ENCODE results near the gene PLEKHH1. TPM values are rescaled to one million over a fixed set of nuclear protein-coding genes. Genes with fewer than 3 reads are reported as not detected.

Gene PLEKHH1
- polyA plus RNA-seq, 1 donor, result 110 TPM

GRCh38 chr14:67491741-67492507, 41.2 kb upstream of the PLEKHH1 start:
- no CpG with 5 or more reads among the region's 9 CpGs for WGBS (ENCODE audit: insufficient coverage, low lambda C conversion rate)
- DNase-seq, result no peak
- Histone ChIP-seq H3K4me3 (ENCODE audit: low read length) (no peak overlapping the region), H3K4me1 (ENCODE audit: control insufficient read depth, insufficient read depth, low read length) (no peaks in the 10 kb centered on the region), H3K27me3 (ENCODE audit: control insufficient read depth, insufficient read depth, low read length) (no peaks in the 10 kb centered on the region), H3K9me3 (ENCODE audit: control insufficient read depth, low read depth, low read length) (peaks cover 9% of the 10 kb centered on the region), H3K27ac (ENCODE audit: low read length) (no peak overlapping the region), H3K36me3 (ENCODE audit: control insufficient read depth, insufficient read depth, low read length) (no peaks in the 10 kb centered on the region)

- WGBS (ENCODE audit: insufficient coverage, low lambda C conversion rate), result no CpG with 5 or more reads among the region's 3 CpGs
- Histone ChIP-seq H3K27ac (ENCODE audit: low read length) (no peak overlapping the region), H3K36me3 (ENCODE audit: control insufficient read depth, insufficient read depth, low read length) (no peaks in the 10 kb centered on the region), H3K9me3 (ENCODE audit: control insufficient read depth, low read depth, low read length) (peaks cover 9% of the 10 kb centered on the region), H3K4me3 (ENCODE audit: low read length) (no peak overlapping the region), H3K4me1 (ENCODE audit: control insufficient read depth, insufficient read depth, low read length) (no peaks in the 10 kb centered on the region), H3K27me3 (ENCODE audit: control insufficient read depth, insufficient read depth, low read length) (no peaks in the 10 kb centered on the region)
- DNase-seq, result no peak
Measured at GRCh38 chr14:67492538-67492937, 40.6 kb upstream of the PLEKHH1 start.

DNA sequence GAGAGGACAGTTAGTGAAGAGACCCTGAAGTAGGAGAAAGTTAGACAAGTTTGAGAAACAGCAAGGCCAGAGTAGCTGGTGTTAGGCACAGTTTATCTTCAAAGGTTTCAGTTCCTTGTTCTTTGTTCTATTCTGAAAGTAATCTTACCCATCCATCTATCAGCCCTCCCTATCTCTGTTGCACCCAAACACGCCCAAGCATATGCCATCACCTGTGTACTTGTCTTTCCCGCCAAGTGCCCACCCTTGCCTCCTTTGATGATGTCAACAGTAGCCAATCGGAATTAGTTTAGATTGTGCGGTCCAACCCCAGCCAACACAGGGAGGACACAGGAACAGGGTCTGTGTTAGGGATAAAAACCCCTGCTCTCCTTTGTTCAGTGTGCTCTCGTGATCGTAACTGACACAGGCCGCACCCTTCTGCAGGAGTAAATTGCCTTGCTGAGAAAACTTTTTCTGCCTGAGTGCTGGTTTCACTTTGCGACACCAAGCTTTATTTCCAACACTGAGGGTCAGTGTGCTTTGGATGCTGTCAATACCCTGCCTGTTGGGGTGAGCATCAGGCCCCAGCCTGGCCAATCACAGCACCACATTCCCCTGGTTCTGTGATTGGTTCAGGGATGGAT, 39.9 kb upstream of the PLEKHH1 start:
- no CpG with 5 or more reads among the region's 8 CpGs for WGBS (ENCODE audit: insufficient coverage, low lambda C conversion rate)
- peaks cover 9% of the 10 kb centered on the region for H3K9me3 ChIP-seq (ENCODE audit: control insufficient read depth, low read depth, low read length)
- DNase-seq, result no peak
- H3K27ac ChIP-seq (ENCODE audit: low read length), result no peak overlapping the region
- no peaks in the 10 kb centered on the region for H3K4me1 ChIP-seq (ENCODE audit: control insufficient read depth, insufficient read depth, low read length)
- H3K4me3 ChIP-seq (ENCODE audit: low read length), result no peak overlapping the region
- no peaks in the 10 kb centered on the region for H3K36me3 ChIP-seq (ENCODE audit: control insufficient read depth, insufficient read depth, low read length)
- no peaks in the 10 kb centered on the region for H3K27me3 ChIP-seq (ENCODE audit: control insufficient read depth, insufficient read depth, low read length)

DNA sequence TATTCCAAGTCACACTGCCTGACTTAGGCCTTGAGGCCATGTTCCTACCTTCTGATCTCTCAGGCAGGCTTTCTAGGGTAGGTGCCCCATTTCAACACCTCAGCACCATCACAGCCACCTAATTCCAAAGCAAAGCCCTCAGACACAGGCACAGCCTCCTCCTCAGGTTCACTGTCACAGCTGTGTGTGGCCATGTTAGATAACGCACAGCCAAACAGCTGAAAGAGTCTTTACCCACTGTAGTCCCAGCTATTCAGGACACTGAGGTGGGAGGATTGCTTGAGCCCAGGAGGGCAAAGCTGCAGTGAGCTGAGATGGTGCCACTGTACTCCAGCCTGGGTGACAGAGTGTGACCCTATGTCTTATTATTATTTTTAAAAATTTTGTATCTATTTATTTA, 37.3 kb upstream of the PLEKHH1 start:
- DNase-seq, result no peak
- no peak overlapping the region for H3K27ac ChIP-seq (ENCODE audit: low read length)
- no CpG with 5 or more reads among the region's 1 CpG for WGBS (ENCODE audit: insufficient coverage, low lambda C conversion rate)
- no peaks in the 10 kb centered on the region for H3K27me3 ChIP-seq (ENCODE audit: control insufficient read depth, insufficient read depth, low read length)
- no peaks in the 10 kb centered on the region for H3K36me3 ChIP-seq (ENCODE audit: control insufficient read depth, insufficient read depth, low read length)
- no peaks in the 10 kb centered on the region for H3K4me1 ChIP-seq (ENCODE audit: control insufficient read depth, insufficient read depth, low read length)
- no peak overlapping the region for H3K4me3 ChIP-seq (ENCODE audit: low read length)
- H3K9me3 ChIP-seq (ENCODE audit: control insufficient read depth, low read depth, low read length), result peaks cover 9% of the 10 kb centered on the region

- Histone ChIP-seq H3K4me1 (ENCODE audit: control insufficient read depth, insufficient read depth, low read length) (no peaks in the 10 kb centered on the region), H3K27me3 (ENCODE audit: control insufficient read depth, insufficient read depth, low read length) (no peaks in the 10 kb centered on the region), H3K27ac (ENCODE audit: low read length) (no peak overlapping the region), H3K9me3 (ENCODE audit: control insufficient read depth, low read depth, low read length) (peaks cover 9% of the 10 kb centered on the region), H3K36me3 (ENCODE audit: control insufficient read depth, insufficient read depth, low read length) (no peaks in the 10 kb centered on the region), H3K4me3 (ENCODE audit: low read length) (no peak overlapping the region)
- 72% methylated on average over 2 of the region's 13 CpGs for WGBS (ENCODE audit: insufficient coverage, low lambda C conversion rate)
- DNase-seq, result no peak
Measured at GRCh38 chr14:67497216-67497615, 35.9 kb upstream of the PLEKHH1 start.

DNA sequence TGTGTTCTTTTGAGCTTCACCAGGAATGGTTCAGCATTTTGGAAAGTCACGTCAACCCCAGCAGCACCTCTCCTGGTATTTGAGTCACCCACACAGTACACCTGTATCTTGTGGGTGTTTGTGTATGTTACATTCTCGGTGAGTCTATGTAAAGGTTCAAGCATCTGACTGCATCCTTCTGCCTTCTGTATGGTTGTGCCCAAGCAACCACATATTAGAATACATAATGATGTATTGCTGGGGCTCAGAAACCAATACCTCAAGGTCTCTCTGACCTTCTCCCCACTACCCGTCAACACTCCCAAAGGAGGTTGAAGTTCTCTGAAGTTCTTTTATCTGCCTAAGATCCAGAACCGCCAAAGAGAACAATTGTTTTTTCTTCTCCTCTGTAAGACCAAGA, 35.4 kb upstream of the PLEKHH1 start:
- peak in 1 of 2 donors; percentile 16 for DNase-seq

DNA sequence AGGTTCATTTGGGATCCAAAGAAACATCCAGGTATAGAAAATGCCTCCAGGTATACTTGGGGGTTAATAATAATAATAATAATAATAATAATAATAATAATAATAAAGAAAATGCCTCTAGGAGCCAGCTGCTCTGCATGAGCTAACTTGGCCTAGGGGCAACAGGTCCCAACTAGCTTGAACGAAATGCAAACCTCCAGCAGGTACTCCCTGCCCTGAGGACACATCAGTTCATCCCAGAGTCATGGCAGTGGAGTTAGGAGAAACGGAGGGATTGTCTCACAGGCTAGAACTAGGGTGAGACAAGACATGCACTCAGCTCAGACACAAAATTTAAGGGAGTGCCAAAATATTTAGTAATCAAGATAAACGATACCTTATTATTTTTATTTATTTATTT, 32.1 kb upstream of the PLEKHH1 start:
- 100% methylated on average over 1 of the region's 3 CpGs for WGBS (ENCODE audit: insufficient coverage, low lambda C conversion rate)
- Histone ChIP-seq H3K9me3 (ENCODE audit: control insufficient read depth, low read depth, low read length) (no peaks in the 10 kb centered on the region), H3K27ac (ENCODE audit: low read length) (no peak overlapping the region), H3K4me1 (ENCODE audit: control insufficient read depth, insufficient read depth, low read length) (no peaks in the 10 kb centered on the region), H3K36me3 (ENCODE audit: control insufficient read depth, insufficient read depth, low read length) (no peaks in the 10 kb centered on the region), H3K4me3 (ENCODE audit: low read length) (no peak overlapping the region), H3K27me3 (ENCODE audit: control insufficient read depth, insufficient read depth, low read length) (no peaks in the 10 kb centered on the region)
- DNase-seq, result no peak

More for the DNA sequence above, 35.4 kb upstream of the PLEKHH1 start:
- WGBS (ENCODE audit: insufficient coverage, low lambda C conversion rate), result 17% methylated on average over 1 of the region's 4 CpGs
- H3K27ac ChIP-seq (ENCODE audit: low read length), result no peak overlapping the region
- peaks cover 9% of the 10 kb centered on the region for H3K9me3 ChIP-seq (ENCODE audit: control insufficient read depth, low read depth, low read length)
- H3K27me3 ChIP-seq (ENCODE audit: control insufficient read depth, insufficient read depth, low read length), result no peaks in the 10 kb centered on the region
- H3K4me3 ChIP-seq (ENCODE audit: low read length), result no peak overlapping the region
- H3K36me3 ChIP-seq (ENCODE audit: control insufficient read depth, insufficient read depth, low read length), result no peaks in the 10 kb centered on the region
- no peaks in the 10 kb centered on the region for H3K4me1 ChIP-seq (ENCODE audit: control insufficient read depth, insufficient read depth, low read length)

- Histone ChIP-seq H3K9me3 (ENCODE audit: control insufficient read depth, low read depth, low read length) (no peaks in the 10 kb centered on the region), H3K4me3 (ENCODE audit: low read length) (no peak overlapping the region), H3K27ac (ENCODE audit: low read length) (no peak overlapping the region), H3K4me1 (ENCODE audit: control insufficient read depth, insufficient read depth, low read length) (no peaks in the 10 kb centered on the region), H3K27me3 (ENCODE audit: control insufficient read depth, insufficient read depth, low read length) (no peaks in the 10 kb centered on the region), H3K36me3 (ENCODE audit: control insufficient read depth, insufficient read depth, low read length) (no peaks in the 10 kb centered on the region)
- DNase-seq, result no peak
- WGBS (ENCODE audit: insufficient coverage, low lambda C conversion rate), result 80% methylated on average over 1 of the region's 4 CpGs
Measured at GRCh38 chr14:67501670-67502069, 31.4 kb upstream of the PLEKHH1 start.

GRCh38 chr14:67502867-67503266, 30.2 kb upstream of the PLEKHH1 start:
- Histone ChIP-seq H3K36me3 (ENCODE audit: control insufficient read depth, insufficient read depth, low read length) (no peaks in the 10 kb centered on the region), H3K4me1 (ENCODE audit: control insufficient read depth, insufficient read depth, low read length) (no peaks in the 10 kb centered on the region), H3K4me3 (ENCODE audit: low read length) (no peak overlapping the region), H3K27ac (ENCODE audit: low read length) (no peak overlapping the region), H3K9me3 (ENCODE audit: control insufficient read depth, low read depth, low read length) (no peaks in the 10 kb centered on the region), H3K27me3 (ENCODE audit: control insufficient read depth, insufficient read depth, low read length) (no peaks in the 10 kb centered on the region)
- no CpG with 5 or more reads among the region's 6 CpGs for WGBS (ENCODE audit: insufficient coverage, low lambda C conversion rate)
- DNase-seq, result no peak

DNA sequence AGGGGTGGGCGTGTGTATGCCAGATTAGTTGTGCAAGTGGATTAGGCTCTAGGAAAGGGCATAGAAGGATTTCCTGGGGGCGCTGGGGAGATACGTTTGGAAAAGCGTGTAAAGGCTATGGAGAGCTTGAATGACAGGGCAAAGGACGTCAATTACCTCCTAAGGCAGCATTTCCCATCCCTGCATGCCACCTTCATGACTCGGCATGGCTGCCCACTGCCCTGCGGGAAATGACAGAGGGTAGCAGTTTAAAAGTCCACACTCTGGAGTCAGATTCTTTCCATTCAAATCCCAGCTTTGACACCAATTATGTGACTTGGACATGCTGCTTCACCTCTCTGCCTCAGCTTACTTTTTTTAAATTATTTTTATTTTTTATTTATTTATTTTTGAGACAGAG, 29.8 kb upstream of the PLEKHH1 start:
- no peaks in the 10 kb centered on the region for H3K27me3 ChIP-seq (ENCODE audit: control insufficient read depth, insufficient read depth, low read length)
- H3K4me3 ChIP-seq (ENCODE audit: low read length), result no peak overlapping the region
- peaks cover 4% of the 10 kb centered on the region for H3K4me1 ChIP-seq (ENCODE audit: control insufficient read depth, insufficient read depth, low read length)
- no peaks in the 10 kb centered on the region for H3K9me3 ChIP-seq (ENCODE audit: control insufficient read depth, low read depth, low read length)
- no CpG with 5 or more reads among the region's 7 CpGs for WGBS (ENCODE audit: insufficient coverage, low lambda C conversion rate)
- no peak overlapping the region for H3K27ac ChIP-seq (ENCODE audit: low read length)
- no peak for DNase-seq
- no peaks in the 10 kb centered on the region for H3K36me3 ChIP-seq (ENCODE audit: control insufficient read depth, insufficient read depth, low read length)

GRCh38 chr14:67505254-67505653, 27.8 kb upstream of the PLEKHH1 start:
- H3K4me1 ChIP-seq (ENCODE audit: control insufficient read depth, insufficient read depth, low read length), result peaks cover 5% of the 10 kb centered on the region
- H3K9me3 ChIP-seq (ENCODE audit: control insufficient read depth, low read depth, low read length), result no peaks in the 10 kb centered on the region
- no peaks in the 10 kb centered on the region for H3K36me3 ChIP-seq (ENCODE audit: control insufficient read depth, insufficient read depth, low read length)
- DNase-seq, result no peak
- no peaks in the 10 kb centered on the region for H3K27me3 ChIP-seq (ENCODE audit: control insufficient read depth, insufficient read depth, low read length)
- no CpG with 5 or more reads among the region's 1 CpG for WGBS (ENCODE audit: insufficient coverage, low lambda C conversion rate)
- H3K27ac ChIP-seq (ENCODE audit: low read length), result no peak overlapping the region
- no peak overlapping the region for H3K4me3 ChIP-seq (ENCODE audit: low read length)
